CD4-positive, alpha-beta T cell treated with Interleukin-12 subunit alpha and Interleukin-12 subunit beta, for 1 hour (primary cell): Measurements from ENCODE around the gene ZNF358.
A peak's percentile ranks its signal among the peaks of the same experiment; 100 is the strongest.

ENCODE experiments used
- DNase-seq: peaks from one replicate; pipeline ENCODE4 v3.0.0-alpha.2; 2020

Gene ZNF358

DNA sequence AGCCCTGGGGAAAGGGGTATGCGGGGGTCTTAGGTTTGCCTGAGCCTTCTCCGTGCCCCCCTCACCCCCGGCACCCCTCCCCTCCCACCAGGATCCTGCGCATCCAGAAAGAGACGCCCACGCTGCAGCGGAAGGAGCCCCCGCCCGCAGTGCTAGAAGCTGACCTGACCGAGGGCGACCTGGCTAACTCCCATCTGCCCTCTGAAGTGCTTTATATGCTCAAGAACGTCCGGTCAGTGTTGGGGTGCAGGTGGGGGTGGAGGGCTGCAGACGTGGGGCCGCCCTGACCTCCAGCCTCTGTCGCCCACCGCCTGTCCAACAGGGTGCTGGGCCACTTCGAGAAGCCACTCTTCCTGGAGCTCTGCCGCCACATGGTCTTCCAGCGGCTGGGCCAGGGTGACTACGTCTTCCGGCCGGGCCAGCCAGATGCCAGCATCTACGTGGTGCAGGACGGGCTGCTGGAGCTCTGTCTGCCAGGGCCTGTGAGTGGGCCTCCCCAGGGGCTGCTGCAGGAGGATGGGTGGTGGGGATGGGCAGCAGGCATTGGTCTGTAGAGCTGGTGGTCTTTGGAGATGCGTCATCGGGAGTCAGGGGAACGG, 24.0 kb downstream of the ZNF358 start:
- no peak for DNase-seq

DNA sequence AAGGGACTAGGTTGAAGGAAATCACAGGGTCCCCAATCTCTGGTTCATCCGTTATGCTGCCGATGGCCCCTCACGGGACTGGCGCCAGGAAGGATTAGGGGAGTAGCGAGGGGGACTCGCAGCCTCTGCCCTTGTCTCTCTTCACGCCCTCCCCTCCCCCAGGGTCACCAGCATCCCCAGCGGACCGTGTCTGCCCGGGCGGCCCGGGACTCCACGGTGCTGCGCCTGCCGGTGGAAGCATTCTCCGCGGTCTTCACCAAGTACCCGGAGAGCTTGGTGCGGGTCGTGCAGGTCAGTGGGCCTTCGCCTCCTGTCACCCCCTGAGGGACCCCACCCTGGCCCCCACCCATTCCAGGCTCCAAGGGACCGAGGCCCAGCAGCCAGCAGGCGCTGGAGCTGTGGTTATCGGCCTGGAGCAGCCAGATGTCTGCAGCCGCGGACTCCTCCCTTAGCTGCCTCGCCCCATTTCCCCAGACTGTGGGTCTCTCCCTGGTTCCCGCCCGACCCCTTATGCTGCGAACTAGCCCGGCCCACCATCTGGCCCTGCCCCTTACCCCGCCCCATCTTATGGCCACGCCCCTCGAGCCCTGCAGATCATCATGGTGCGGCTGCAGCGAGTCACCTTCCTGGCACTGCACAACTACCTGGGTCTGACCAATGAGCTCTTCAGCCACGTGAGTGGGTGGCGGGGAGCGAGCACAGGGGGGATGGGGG, 25.0 kb downstream of the ZNF358 start:
- DNase-seq, result no peak

DNA sequence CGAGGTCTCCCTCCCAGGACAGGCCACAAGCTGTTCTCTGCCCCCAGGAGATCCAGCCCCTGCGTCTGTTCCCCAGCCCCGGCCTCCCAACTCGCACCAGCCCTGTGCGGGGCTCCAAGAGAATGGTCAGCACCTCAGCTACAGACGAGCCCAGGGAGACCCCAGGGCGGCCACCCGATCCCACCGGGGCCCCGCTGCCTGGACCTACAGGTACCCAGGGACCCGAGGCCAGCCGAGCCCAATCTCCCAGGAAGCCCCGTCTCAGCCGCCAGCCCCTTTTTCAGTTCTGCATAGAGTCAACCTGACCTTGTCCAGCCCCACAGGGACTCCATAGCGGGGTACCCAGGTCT, 25.5 kb downstream of the ZNF358 start:
- DNase-seq, result no peak

DNA sequence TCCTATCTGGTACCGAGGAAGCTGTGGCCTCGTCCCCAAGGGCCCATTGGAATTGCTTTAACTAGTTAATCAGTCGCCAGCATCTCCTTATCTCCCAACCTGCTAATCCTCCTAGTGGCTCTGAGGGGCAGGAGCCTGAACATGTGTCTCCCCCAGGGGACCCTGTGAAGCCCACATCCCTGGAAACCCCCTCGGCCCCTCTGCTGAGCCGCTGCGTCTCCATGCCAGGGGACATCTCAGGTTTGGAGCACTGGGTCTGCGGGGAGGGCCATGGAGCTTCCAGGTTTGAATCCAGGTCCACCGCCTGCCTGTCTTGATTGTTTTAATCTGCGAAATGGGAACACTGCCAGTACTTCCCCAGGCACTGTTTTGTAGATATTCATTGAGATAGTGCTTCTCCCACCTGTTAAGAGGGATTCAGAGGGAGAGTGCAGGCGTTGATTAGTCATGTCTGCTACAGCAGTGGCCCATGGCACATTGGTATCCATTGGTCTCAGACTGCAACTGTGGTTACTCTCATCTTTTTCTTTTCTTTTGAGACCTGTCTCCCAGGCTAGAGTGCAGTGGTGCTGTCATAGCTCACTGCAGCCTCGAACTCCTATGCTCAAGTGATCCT, 26.0 kb downstream of the ZNF358 start:
- DNase-seq, result no peak

DNA sequence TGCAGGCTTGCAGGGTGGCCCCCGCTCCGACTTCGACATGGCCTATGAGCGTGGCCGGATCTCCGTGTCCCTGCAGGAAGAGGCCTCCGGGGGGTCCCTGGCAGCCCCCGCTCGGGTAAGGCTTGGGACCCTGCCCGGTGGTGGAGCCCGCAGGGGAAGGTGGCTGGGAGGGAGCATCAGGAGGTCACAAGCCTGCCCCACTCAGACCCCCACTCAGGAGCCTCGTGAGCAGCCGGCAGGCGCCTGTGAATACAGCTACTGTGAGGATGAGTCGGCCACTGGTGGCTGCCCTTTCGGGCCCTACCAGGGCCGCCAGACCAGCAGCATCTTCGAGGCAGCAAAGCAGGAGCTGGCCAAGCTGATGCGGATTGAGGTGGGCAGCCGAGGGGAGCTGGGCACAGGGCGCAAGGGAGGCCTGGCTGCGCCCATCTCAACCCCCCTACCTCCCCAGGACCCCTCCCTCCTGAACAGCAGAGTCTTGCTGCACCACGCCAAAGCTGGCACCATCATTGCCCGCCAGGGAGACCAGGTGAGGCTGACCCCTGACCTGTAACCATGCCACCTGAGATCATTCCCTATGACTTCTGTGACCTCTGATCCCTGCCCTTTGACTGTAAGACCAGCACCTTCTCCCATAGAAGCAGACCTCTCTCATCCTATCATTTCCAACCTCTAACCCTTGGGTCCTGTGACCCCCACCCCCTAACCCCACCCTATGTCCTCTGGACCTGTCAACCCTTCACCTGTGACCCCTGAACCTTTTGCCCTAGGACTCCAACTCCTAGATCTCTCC, 26.8 kb downstream of the ZNF358 start:
- DNase-seq, result no peak

DNA sequence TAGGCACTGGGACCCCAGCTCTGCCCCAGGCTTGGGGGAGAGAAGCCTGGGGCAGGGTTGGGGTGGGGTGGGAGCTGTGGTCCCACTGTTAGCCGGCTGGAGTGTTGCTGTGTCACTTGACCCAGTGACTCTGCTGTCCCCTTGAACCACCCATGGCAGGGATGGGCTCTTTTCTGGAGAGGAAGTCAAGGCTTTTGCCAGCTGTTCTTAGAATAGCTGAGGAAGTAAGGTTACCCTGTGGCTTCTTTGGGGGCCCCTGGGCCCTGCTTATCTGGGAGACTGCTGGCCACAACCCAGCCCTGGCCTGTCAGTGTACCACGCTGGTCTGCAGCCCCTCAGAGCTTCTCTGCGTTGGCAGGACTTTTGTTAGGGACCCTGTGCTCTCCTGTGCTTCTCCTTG, 28.7 kb downstream of the ZNF358 start:
- no peak for DNase-seq

DNA sequence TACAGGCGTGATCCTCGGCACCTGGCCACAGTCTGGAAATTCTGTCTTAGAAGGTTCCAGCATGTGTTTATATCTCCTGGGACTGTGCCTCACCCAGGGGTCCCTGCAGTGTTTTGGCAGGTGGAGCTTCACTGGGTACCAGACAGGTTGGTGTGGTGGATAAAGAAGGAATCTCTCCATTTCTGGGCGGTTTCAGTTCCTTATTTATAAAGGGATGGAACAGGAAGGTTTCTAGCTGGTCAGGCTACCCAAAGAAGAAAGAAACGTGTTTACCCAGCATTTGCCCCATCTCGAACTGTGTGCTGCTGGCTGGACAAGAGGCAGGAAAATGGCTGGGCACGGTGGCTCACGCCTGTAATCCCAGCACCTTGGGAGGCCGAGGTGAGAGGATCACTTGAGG, 29.4 kb downstream of the ZNF358 start:
- no peak for DNase-seq

DNA sequence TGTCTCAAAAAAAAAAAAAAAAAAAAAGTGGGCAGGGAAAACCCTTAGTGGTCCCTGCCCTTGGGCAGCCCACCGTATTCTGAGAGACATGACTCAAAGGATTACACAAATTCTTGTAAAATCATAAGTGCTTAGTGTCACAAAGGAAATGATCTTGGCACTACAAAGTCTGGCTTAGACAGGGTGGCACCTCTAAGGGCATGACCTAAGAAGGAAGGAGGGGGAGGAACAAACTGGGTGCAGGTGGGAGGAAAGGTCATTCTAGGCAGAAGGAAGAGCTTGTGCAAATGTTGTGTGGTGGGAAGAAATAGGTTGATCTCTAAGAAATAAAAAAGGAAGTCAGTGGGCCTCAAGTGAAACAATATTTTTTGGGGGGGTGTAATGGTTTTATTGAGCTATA, 30.0 kb downstream of the ZNF358 start:
- no peak for DNase-seq

DNA sequence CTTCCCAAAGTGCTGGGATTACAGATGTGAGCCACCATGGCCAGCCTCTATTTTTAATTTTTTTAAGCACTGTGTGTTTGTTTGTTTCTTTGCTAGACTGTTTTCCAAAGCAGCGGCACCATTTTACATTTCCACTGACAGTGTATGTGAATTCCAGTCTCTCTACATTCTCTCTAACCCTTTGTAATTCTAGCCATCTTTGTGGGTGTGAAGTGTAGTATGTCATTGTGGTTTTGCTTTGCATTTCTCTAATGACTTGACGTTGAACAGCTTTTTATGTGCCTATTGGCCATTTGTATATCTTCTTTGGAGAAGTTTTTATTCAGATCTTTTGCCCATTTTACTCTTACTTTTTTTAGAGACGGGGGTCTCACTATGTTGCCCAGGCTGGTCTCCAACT, 31.3 kb downstream of the ZNF358 start:
- DNase-seq, result no peak

DNA sequence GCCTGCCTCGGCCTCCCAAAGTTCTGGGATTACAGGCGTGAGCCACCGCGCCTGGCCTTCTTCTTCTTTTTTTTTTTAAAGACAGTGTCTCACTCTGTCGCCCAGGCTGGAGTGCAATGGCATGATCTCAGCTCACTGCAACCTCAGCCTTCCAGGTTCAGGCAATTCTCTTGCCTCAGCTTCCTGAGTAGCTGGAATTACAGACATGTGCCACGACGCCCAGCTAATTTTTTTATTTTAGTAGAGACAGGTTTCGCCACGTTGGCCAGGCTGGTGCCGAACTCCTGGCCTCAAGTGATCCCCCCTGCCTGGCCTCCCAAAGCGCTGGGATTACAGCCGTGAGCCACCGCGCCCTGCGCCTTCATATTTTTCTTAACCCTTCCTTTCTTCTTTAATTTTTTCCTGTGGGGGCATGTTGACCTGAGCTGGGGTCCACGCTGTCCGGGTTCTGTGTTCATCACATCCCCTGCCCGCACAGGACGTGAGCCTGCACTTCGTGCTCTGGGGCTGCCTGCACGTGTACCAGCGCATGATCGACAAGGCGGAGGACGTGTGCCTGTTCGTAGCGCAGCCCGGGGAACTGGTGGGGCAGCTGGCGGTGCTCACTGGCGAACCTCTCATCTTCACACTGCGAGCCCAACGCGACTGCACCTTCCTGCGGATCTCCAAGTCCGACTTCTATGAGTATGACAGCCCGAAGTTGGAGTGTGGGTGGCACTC, 33.7 kb downstream of the ZNF358 start:
- no peak for DNase-seq

DNA sequence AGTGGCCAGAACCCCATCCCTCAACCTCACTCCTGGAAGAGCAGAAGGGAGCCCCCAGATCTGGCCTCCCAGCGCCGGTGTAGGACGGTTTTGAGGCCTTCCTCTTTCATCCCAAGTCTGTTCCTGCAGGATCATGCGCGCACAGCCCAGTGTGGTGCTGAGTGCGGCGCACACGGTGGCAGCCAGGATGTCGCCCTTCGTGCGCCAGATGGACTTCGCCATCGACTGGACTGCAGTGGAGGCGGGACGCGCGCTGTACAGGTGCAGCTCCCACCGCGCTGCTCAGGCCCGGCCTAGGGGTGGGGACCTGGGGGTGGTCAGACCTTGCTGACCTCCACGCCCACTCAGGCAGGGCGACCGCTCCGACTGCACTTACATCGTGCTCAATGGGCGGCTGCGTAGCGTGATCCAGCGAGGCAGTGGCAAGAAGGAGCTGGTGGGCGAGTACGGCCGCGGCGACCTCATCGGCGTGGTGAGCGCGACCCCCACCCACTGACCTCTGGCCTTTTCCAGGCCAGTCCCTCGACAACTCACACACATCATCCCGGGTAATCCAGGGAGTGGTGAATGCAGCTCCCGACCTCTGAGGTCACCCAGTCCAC, 34.4 kb downstream of the ZNF358 start:
- DNase-seq, result no peak

DNA sequence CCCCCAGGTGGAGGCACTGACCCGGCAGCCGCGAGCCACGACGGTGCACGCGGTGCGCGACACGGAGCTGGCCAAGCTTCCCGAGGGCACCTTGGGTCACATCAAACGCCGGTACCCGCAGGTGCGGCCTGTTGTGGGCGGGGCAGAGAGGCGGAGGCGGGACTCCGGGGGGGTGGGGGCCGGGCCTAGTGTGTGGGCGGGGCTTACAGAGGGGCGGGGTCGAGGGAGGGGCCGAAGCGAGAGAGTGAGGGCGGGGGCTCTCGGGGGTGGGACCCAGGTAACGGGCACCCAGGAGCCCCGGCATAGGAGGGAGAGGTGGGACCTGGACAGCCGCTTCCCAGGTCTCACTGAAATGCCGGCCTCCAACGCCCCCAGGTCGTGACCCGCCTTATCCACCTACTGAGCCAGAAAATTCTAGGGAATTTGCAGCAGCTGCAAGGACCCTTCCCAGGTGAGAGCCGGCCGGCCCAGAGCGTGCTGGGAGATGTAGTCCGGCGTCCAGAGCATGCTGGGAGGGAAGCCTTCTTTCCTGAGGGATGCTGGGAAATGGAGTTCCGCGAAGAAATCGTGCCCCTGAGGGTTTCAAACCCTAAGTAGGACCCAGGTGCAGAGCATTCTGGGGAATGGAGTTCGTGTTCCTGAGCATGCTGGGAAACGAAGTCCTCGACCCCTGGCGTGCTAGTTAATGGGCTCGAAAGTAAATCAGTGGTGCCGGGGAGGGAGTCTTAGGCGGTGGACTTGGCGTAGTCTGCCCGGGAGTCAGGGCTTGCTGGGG, 35.3 kb downstream of the ZNF358 start:
- DNase-seq, result peak; percentile 38

DNA sequence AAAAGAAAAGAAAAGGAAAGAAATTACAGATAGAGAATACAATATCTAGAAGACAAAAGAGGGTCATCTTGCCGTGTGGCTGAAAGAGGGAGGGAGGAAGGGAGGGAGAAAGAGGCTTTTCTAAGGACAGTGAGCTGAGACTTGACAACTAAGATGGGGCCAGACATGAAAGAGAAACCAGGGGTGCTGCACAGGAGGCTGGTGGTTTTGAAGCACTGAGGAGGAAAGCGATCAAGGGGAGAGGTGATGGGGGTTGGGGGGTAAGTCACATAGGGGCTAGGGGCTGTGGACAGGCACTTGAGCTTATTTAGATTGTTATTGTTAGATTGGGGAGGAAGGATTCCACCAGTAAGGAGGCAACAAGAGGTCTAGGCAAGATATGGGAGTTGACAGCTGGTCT, 36.9 kb downstream of the ZNF358 start:
- no peak for DNase-seq

DNA sequence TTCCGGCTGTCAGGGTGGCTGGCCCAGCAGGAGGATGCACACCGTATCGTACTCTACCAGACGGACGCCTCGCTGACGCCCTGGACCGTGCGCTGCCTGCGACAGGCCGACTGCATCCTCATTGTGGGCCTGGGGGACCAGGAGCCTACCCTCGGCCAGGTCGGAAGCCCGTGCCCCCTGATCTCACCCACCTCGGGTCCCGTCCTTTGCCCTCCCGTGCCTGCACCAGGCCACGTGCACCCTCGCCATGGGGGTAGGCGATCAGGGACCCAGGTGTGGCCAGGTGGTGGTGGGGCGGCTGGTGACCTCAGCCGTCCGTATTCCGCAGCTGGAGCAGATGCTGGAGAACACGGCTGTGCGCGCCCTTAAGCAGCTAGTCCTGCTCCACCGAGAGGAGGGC, 38.7 kb downstream of the ZNF358 start:
- no peak for DNase-seq

DNA sequence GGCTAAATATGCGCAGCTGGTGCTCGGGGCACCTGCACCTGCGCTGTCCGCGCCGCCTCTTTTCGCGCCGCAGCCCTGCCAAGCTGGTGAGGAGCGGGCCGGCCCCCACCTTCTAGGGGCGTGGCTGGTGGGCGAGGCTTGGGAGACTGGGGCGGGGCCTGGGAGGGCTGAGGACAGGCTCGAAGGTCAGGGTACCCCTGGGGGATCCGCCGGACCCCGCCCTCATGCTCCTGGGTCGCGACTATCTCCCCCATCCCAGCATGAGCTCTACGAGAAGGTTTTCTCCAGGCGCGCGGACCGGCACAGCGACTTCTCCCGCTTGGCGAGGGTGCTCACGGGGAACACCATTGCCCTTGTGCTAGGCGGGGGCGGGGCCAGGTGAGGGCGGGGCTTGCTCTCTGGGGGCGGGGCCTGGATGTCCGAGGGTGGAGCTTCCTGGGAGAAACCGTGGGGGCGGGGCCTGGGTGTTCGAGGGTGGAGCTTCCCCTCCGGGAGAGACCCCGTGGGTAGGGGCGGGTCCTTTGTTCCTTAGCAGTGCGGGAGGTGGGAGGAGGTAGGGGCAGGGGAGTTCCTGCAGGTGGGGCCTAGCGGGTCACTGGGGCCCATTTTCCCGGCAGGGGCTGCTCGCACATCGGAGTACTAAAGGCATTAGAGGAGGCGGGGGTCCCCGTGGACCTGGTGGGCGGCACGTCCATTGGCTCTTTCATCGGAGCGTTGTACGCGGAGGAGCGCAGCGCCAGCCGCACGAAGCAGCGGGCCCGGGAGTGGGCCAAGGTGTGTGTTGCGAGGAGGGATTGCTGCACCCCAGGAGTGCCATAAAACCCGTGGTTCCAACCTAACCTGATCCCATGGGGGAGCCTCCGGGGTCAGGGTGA, 39.3 kb downstream of the ZNF358 start:
- peak; percentile 17 for DNase-seq

DNA sequence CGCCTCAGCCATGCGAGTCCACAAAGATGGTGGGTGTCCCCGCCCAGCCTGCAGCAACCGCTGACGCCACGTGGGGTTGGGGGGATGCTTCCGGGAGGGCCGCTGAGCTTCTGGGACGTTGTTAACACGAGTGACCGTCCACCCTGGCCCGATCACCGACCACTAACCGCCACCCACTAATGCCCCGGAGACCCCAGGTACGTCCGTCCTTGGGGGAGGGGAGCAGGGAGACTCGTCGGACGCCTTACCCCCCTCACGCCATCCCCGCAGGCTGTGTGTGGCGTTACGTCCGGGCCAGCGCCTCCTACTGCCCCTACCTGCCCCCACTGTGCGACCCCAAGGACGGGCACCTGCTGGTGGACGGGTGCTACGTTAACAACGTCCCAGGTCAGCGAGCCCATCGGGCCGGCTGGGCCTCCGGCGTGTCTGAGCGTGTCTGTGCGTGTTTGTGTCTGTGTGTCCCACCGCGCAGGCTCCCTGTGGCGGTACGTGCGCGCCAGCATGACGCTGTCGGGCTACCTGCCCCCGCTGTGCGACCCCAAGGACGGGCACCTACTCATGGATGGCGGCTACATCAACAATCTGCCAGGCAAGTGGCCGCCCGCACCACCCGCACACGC, 40.9 kb downstream of the ZNF358 start:
- no peak for DNase-seq

DNA sequence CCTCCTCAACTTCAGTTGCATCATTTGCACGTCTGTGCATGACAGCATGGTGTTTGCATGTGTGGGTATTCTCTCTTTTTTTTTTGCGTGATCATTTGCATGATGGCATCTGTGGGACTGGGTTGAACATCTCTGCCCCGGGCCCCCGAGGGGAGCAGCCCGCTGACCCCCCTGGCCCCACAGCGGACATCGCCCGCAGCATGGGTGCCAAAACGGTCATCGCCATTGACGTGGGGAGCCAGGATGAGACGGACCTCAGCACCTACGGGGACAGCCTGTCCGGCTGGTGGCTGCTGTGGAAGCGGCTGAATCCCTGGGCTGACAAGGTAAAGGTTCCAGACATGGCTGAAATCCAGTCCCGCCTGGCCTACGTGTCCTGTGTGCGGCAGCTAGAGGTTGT, 42.8 kb downstream of the ZNF358 start:
- no peak for DNase-seq

DNA sequence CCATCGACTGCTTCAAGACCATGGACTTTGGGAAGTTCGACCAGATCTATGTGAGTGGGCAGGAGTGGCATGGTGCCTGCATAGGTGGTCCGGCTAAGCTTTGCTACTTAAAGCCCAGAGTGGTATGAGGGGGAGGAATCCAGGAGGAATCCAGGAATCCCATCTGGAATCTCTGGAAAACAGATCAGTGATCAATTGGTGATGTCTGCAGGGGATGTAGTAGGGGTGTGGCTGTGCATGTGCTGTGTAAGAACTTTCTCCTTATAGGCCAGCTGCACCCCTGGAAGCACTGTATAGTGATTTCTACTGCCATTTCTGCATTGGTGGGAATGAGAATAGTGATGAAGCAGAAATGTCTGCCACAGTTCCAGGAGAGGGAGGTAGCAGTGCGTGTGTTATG, 43.2 kb downstream of the ZNF358 start:
- no peak for DNase-seq

DNA sequence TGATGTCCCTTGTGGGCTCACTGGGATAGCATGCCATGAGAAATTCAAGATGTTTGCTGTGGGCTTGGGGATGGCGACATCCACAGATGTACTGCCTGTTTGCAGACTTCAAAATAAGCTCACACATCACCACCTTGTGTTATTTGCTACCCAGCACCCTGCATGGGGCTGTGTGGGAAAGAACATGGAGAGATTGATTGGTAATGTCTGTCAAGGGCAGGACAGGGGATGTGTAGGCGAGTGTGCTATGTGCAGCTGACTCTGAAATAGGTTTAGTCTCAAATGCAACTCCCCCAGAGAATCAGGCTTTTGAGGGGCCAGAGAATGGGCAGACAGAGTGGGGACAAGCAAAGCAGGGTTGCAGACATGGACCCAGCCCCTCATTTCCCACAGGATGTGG, 44.4 kb downstream of the ZNF358 start:
- DNase-seq, result no peak

DNA sequence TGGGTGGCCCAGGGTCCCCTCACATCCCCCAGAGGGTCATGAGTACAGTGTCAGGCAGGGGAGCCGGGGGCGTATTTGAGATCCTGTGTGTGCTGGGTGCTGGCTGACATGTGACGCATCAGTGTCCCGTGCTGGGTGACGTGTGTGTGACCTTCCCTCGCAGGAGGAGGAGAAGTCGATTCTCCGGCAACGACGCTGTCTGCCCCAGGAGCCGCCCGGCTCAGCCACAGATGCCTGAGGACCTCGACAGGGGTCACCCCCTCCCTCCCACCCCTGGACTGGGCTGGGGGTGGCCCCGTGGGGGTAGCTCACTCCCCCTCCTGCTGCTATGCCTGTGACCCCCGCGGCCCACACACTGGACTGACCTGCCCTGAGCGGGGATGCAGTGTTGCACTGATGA, 45.4 kb downstream of the ZNF358 start:
- DNase-seq, result no peak
